LNCAP (cell line): ENCODE data around the gene C5orf15.

ENCODE experiments used
- CTCF ChIP-seq: fragments of 450-650 bp; IDR thresholded peaks from 2 replicates; pipeline ENCODE4 v1.5.1; 2017; ENCODE audit warnings: mild to moderate bottlenecking

C5orf15 gene

GRCh38 chr5:133953568-133954145 lies 14.8 kb downstream of the C5orf15 start:
- no peak for TF ChIP-seq CTCF

GRCh38 chr5:133952729-133953567 lies 15.5 kb downstream of the C5orf15 start:
- no peak for TF ChIP-seq CTCF

- TF ChIP-seq CTCF: no peak
These were observed 17.4 kb downstream of the C5orf15 start for GRCh38 chr5:133950821-133951612.

- TF ChIP-seq CTCF: no peak
These were observed 19.7 kb downstream of the C5orf15 start for GRCh38 chr5:133948721-133949120.

GRCh38 chr5:133947431-133947841 lies 21.0 kb downstream of the C5orf15 start:
- no peak for TF ChIP-seq CTCF

- no peak for TF ChIP-seq CTCF
These were observed 22.9 kb downstream of the C5orf15 start for GRCh38 chr5:133945568-133945967.

- peak; percentile 85 for TF ChIP-seq CTCF
These were observed 23.9 kb downstream of the C5orf15 start for GRCh38 chr5:133944263-133945185.
